AG09309 (cell line): ENCODE measurements around the gene LRP1B.

Source experiments
- DNase-seq: peaks from one replicate; pipeline ENCODE4 v3.0.0-alpha.2; 2010; ENCODE audit warnings: low read depth
- H3K4me3 ChIP-seq: 2 replicates; pipeline ENCODE4 v1.5.1; 2011; ENCODE audit warnings: mild to moderate bottlenecking, low read depth, low read length, moderate library complexity; ENCODE audit not compliant: control insufficient read depth
- TF ChIP-seq, protein P1 (sequence below): IDR thresholded peaks from 2 replicates; pipeline ENCODE4 v1.5.1; 2011; ENCODE audit warnings: mild to moderate bottlenecking, low read depth, low read length, inconsistent platforms; ENCODE audit not compliant: insufficient read depth, control insufficient read depth; ENCODE audit errors: missing control alignments

Gene LRP1B

DNA sequence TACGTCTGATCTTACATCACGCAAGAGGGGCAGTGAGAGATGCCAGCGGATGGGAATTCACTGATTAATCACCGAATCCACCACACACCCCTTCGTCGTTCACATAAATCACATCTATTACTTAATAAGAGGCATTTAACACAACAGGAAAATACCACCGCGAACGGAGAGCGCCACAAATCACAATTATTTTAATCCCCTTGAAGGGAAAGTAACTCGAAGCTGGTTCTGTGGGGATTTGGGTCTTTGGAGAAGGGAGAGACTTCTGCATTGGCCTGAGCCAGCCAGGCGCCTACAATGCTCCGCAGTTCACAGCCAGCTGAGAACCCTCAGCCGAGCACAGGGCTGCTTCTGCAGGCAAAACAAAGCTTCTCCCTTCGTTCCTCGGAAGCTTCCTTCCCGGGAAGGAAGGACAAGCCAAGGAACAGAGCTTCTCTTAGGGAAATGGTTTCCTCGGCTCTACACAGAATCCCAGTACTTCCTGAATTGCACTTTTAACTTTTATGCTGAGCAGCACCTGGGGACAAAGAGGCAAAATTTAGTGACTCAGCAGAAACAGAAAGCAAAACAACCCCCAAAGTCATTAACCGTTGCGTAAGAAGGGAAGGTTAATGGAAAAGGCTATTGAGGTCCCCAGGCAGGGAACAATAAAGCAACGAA lies at the start of gene LRP1B:
LRP1B (minus strand) TSS at position 7 of the 660 bp plus-strand sequence. CDS start 287 bp downstream, outside the sequence.
- H3K4me3 ChIP-seq: peak within 1 kb of the TSS; percentile 52
- TF ChIP-seq, protein P1, sequence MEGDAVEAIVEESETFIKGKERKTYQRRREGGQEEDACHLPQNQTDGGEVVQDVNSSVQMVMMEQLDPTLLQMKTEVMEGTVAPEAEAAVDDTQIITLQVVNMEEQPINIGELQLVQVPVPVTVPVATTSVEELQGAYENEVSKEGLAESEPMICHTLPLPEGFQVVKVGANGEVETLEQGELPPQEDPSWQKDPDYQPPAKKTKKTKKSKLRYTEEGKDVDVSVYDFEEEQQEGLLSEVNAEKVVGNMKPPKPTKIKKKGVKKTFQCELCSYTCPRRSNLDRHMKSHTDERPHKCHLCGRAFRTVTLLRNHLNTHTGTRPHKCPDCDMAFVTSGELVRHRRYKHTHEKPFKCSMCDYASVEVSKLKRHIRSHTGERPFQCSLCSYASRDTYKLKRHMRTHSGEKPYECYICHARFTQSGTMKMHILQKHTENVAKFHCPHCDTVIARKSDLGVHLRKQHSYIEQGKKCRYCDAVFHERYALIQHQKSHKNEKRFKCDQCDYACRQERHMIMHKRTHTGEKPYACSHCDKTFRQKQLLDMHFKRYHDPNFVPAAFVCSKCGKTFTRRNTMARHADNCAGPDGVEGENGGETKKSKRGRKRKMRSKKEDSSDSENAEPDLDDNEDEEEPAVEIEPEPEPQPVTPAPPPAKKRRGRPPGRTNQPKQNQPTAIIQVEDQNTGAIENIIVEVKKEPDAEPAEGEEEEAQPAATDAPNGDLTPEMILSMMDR: no peak
- DNase-seq: no peak

GRCh38 chr2:142179686-142180085 lies 48.9 kb upstream of the LRP1B start:
- TF ChIP-seq, protein P1: no peak
- no peak for DNase-seq
- no peak overlapping the region for H3K4me3 ChIP-seq

DNA sequence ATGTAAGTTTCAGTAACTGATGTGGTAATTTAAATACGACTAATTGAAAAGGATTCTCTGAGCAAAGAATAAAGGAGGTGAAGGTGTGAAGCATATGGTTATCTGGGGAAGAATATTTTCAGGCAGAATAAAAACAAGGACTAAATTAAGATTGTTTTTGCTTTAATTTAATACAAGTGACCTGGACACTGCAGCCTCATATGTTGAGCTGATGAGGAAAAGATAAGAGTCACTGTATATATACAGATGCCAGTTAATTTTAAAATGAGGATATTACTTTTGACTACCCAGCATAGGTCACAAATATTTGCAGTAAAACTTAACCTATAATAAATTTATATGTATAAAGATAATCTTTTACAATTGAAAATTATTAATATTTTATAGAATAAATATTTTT lies 47.8 kb upstream of the LRP1B start:
- no peak overlapping the region for H3K4me3 ChIP-seq
- TF ChIP-seq, protein P1: no peak
- DNase-seq: no peak

GRCh38 chr2:142176941-142177340 lies 46.1 kb upstream of the LRP1B start:
- no peak overlapping the region for H3K4me3 ChIP-seq
- DNase-seq: no peak
- TF ChIP-seq, protein P1: no peak

GRCh38 chr2:142175813-142176338 lies 45.1 kb upstream of the LRP1B start:
- no peak overlapping the region for H3K4me3 ChIP-seq
- TF ChIP-seq, protein P1: no peak
- no peak for DNase-seq

- TF ChIP-seq, protein P1: no peak
- no peak overlapping the region for H3K4me3 ChIP-seq
- DNase-seq: no peak
Observed at GRCh38 chr2:142174176-142174575, 43.4 kb upstream of the LRP1B start.
